ENCODE measurements around the gene PNRC2.

DNA sequence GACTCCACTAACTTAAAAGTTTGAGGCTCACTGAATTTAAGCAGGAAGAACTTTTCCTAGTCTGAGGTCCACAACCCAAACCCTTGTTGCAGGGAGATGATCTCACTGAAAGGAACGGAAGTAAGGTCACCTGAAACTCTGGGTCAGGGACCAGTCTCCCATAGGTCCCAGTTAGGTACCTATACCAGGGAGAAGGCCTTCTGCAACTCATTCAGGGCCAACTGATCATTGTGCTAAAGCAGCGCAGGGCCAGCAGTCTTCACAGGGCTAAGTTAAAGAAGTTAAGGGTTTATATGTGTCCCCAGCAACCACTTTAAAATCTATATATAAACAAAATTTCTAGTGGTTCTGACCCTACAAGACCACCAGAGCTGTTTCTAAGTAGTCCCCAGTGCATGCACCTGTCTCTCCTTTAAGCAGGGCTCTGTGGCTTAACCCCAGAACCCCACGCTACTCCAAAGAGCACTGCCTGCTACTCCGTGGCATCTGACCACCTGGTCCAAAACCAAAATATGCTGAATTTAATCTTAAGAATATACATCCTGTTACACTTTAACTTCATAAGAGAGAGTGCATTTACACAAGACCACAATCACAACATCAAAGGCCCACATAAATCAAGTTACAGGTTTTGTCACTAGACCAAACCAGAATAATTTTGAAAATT is 17.7 kb downstream of the PNRC2 start:
- TF ChIP-seq, protein P1, sequence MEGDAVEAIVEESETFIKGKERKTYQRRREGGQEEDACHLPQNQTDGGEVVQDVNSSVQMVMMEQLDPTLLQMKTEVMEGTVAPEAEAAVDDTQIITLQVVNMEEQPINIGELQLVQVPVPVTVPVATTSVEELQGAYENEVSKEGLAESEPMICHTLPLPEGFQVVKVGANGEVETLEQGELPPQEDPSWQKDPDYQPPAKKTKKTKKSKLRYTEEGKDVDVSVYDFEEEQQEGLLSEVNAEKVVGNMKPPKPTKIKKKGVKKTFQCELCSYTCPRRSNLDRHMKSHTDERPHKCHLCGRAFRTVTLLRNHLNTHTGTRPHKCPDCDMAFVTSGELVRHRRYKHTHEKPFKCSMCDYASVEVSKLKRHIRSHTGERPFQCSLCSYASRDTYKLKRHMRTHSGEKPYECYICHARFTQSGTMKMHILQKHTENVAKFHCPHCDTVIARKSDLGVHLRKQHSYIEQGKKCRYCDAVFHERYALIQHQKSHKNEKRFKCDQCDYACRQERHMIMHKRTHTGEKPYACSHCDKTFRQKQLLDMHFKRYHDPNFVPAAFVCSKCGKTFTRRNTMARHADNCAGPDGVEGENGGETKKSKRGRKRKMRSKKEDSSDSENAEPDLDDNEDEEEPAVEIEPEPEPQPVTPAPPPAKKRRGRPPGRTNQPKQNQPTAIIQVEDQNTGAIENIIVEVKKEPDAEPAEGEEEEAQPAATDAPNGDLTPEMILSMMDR (IDR thresholded peaks at IDR 0.05), result no peak
- TF ChIP-seq POLR2A (IDR thresholded peaks at IDR 0.05) (no peak), EP300 (IDR thresholded peaks at IDR 0.05) (no peak), POLR2AphosphoS5 (IDR thresholded peaks at IDR 0.05) (no peak)

Measured in sigmoid colon (tissue), 4 donors.